Activated B cell treated with CpG ODN at 0.5 μM for 24 hours (primary cell): ENCODE results near the gene CELF4. TPM values are rescaled to one million over a fixed set of nuclear protein-coding genes. Genes with fewer than 3 reads are reported as not detected.

Experiments used
- ATAC-seq: fragments of 200-7000 bp; cut with Tn5 transposase; one replicate; pipeline ENCODE4 v1.10.0; 2021; ENCODE audit warnings: low read depth, mild to moderate bottlenecking, moderate library complexity
- CTCF ChIA-PET: fragments of 350-600 bp; sonication (Branson Sonifier 250); formaldehyde crosslinking; loops from one replicate; lab custom pipeline; 2021; ENCODE audit warnings: antibody characterized with exemption; lab: Charles Lee
- POLR2A ChIA-PET: fragments of 350-600 bp; sonication (Branson Sonifier 250); formaldehyde crosslinking; loops from one replicate; lab custom pipeline; 2021; ENCODE audit warnings: antibody characterized with exemption; lab: Charles Lee
- DNase-seq: peaks from one replicate; pipeline ENCODE4 v3.0.0; 2022
- H3K27ac Mint-ChIP-seq: one replicate; pipeline ENCODE4 v1.8.0; 2020; ENCODE audit warnings: mixed read lengths
- H3K27me3 Mint-ChIP-seq: one replicate; pipeline ENCODE4 v1.8.0; 2021; ENCODE audit warnings: mixed read lengths
- H3K36me3 Mint-ChIP-seq: one replicate; pipeline ENCODE4 v1.8.0; 2021; ENCODE audit warnings: low read depth, mixed read lengths
- H3K4me1 Mint-ChIP-seq: one replicate; pipeline ENCODE4 v1.8.0; 2021; ENCODE audit warnings: mixed read lengths
- H3K4me3 Mint-ChIP-seq: one replicate; pipeline ENCODE4 v1.8.0; 2020; ENCODE audit warnings: mild to moderate bottlenecking, mixed read lengths
- H3K9me3 Mint-ChIP-seq: one replicate; pipeline ENCODE4 v1.8.0; 2020; ENCODE audit warnings: mixed read lengths
- CTCF ChIP-seq: fragments of 200-600 bp; IDR thresholded peaks from one replicate; pipeline ENCODE4 v1.8.0; 2022; ENCODE audit warnings: antibody characterized with exemption, mild to moderate bottlenecking
- intact Hi-C: fragments of 100-400 bp; cut with micrococcal nuclease; formaldehyde crosslinking; loops from one replicate; pipeline ENCODE4 v1.15.1; 2024
- total RNA-seq: library from RNA; stranded (reverse); gene quantifications from 2 replicates; pipeline ENCODE4 v1.2.3, GENCODE V29; 2022

CELF4 gene
- total RNA-seq, 1 donor from 2014 or later = not detected

GRCh38 chr18:37607281-37607680, 41.7 kb upstream of the CELF4 start:
- H3K4me1 Mint-ChIP-seq = no peaks in the 10 kb centered on the region
- ChIA-PET CTCF (no interaction called here), POLR2A (no interaction called here)

GRCh38 chr18:37604032-37604431, 38.4 kb upstream of the CELF4 start:
- Mint-ChIP-seq H3K4me3 (no peak overlapping the region), H3K27me3 (no peaks in the 10 kb centered on the region), H3K36me3 (no peaks in the 10 kb centered on the region), H3K4me1 (no peaks in the 10 kb centered on the region), H3K9me3 (peaks cover 3% of the 10 kb centered on the region), H3K27ac (no peak overlapping the region)
- intact Hi-C loops = no loop called here
- TF ChIP-seq CTCF = no peak
- DNase-seq (no peak), ATAC-seq (no peak)
- POLR2A ChIA-PET = no interaction called here
- CTCF ChIA-PET = no interaction called here

More at GRCh38 chr18:37607281-37607680, 41.7 kb upstream of the CELF4 start:
- Mint-ChIP-seq H3K36me3 (no peaks in the 10 kb centered on the region), H3K27ac (no peak overlapping the region), H3K9me3 (peaks cover 3% of the 10 kb centered on the region), H3K27me3 (no peaks in the 10 kb centered on the region), H3K4me3 (no peak overlapping the region)
- intact Hi-C loops = no loop called here
- ATAC-seq (no peak), DNase-seq (no peak)
- TF ChIP-seq CTCF = no peak

- Mint-ChIP-seq H3K27ac (no peak overlapping the region), H3K36me3 (no peaks in the 10 kb centered on the region), H3K4me3 (no peak overlapping the region), H3K27me3 (no peaks in the 10 kb centered on the region), H3K4me1 (no peaks in the 10 kb centered on the region), H3K9me3 (peaks cover 3% of the 10 kb centered on the region)
- CTCF ChIA-PET = no interaction called here
- ATAC-seq (no peak), DNase-seq (no peak)
- no peak for TF ChIP-seq CTCF
- POLR2A ChIA-PET = no interaction called here
- intact Hi-C loops = no loop called here
Measured at GRCh38 chr18:37598966-37599896, 33.6 kb upstream of the CELF4 start.

- Mint-ChIP-seq H3K9me3 (no peaks in the 10 kb centered on the region), H3K4me3 (no peak overlapping the region), H3K4me1 (no peaks in the 10 kb centered on the region), H3K36me3 (no peaks in the 10 kb centered on the region), H3K27ac (no peak overlapping the region), H3K27me3 (no peaks in the 10 kb centered on the region)
- DNase-seq (no peak), ATAC-seq (no peak)
- no peak for TF ChIP-seq CTCF
- intact Hi-C loops = no loop called here
- ChIA-PET CTCF (no interaction called here), POLR2A (no interaction called here)
Measured at GRCh38 chr18:37598396-37598795, 32.8 kb upstream of the CELF4 start.

GRCh38 chr18:37590346-37590745, 24.7 kb upstream of the CELF4 start:
- ATAC-seq = no peak
- Mint-ChIP-seq H3K9me3 (no peaks in the 10 kb centered on the region), H3K27me3 (peaks cover 1% of the 10 kb centered on the region), H3K36me3 (no peaks in the 10 kb centered on the region), H3K4me1 (no peaks in the 10 kb centered on the region), H3K27ac (no peak overlapping the region), H3K4me3 (no peak overlapping the region)
- intact Hi-C loops = no loop called here
- CTCF ChIA-PET = no interaction called here
- no peak for TF ChIP-seq CTCF
- POLR2A ChIA-PET = no interaction called here
- no peak for DNase-seq
